Measurements from ENCODE around the gene ID3.

The ID3 gene

DNA sequence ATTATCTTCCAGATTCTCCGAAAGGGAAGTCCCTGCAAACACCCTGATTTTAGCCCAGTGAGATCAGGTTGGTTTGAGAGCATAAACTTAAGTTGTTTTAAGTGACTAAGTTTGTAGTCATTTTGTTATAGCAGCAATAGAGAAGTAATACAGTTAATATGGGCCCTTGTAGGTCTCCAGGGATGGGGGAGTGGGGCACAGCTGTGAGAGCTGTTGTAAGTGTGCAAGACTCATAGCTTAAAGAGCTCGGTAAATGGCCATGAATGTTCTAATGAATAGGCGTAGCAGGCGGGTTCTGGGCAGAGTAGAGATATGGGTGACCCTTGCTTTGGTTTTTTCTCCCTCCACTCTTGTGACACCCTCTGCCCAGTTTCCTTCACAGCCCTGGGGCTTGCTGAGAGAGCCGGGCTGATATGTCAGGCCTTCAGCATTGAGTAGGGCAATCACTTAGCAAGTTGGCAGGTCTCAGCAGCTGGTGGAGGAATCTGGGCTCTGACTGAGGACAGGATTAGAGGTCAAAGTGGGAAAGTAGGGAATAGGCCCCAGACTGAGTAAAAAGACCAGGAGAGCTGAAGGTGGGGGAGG lies 16.0 kb upstream of the ID3 start:
- CTCF ChIA-PET, result interaction anchor here (0.6 to 5.1 kb wide), 14 partner anchors 8 to 62 kb away, joined by 3 to 29 read pairs (median 6); no protein-coding TSS in a partner anchor
- TF ChIP-seq, protein P1, sequence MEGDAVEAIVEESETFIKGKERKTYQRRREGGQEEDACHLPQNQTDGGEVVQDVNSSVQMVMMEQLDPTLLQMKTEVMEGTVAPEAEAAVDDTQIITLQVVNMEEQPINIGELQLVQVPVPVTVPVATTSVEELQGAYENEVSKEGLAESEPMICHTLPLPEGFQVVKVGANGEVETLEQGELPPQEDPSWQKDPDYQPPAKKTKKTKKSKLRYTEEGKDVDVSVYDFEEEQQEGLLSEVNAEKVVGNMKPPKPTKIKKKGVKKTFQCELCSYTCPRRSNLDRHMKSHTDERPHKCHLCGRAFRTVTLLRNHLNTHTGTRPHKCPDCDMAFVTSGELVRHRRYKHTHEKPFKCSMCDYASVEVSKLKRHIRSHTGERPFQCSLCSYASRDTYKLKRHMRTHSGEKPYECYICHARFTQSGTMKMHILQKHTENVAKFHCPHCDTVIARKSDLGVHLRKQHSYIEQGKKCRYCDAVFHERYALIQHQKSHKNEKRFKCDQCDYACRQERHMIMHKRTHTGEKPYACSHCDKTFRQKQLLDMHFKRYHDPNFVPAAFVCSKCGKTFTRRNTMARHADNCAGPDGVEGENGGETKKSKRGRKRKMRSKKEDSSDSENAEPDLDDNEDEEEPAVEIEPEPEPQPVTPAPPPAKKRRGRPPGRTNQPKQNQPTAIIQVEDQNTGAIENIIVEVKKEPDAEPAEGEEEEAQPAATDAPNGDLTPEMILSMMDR (IDR thresholded peaks at IDR 0.05; ENCODE audit: control extremely low read depth, extremely low read depth, low read depth, missing control alignments), result no peak
- no peak for DNase-seq (ENCODE audit: extremely low spot score)
- POLR2A ChIA-PET, result interaction anchor here (2.0 kb wide), 1 partner anchor 16 kb away, joined by 9 read pairs; the partner anchor contains the start of gene ID3

GRCh38 chr1:23574265-23574754 lies 15.0 kb upstream of the ID3 start:
- TF ChIP-seq, protein P1 (IDR thresholded peaks at IDR 0.05; ENCODE audit: control extremely low read depth, extremely low read depth, low read depth, missing control alignments), result no peak
- ChIA-PET CTCF (interaction anchor here (1.4 to 5.1 kb wide), 6 partner anchors 10 to 63 kb away, joined by 3 to 26 read pairs (median 6); no protein-coding TSS in a partner anchor), POLR2A (interaction anchor here (2.0 kb wide), 1 partner anchor 15 kb away, joined by 9 read pairs; the partner anchor contains the start of gene ID3)
- no peak for DNase-seq (ENCODE audit: extremely low spot score)

DNA sequence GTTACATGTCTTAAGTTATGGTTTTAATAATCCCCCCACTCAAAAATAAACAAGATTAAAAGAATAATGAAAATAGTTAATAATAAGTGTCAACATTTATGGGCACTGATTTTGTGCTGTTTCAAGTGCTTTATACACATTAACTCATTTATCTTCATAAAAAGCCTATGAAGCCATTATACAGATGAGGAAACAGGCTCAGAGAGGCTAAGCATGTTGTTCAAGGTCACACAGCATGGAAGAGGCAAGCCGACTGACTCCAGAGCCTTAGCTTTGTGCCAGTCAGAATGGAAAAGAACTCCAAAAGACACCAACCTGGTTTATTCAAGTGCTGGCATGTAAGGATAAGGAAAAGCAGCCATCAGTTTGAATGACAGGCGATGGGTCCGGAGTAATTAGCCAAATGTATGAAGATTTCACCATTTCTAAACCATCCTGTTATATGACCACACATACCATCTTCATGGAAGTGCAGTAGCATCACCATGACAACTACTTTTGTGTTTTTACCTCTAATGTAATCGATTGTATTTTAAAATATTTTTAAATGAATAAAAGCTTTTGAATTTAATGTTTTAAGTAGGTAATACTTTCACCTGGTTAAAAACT lies 14.4 kb upstream of the ID3 start:
- CTCF ChIA-PET, result interaction anchor here (1.0 to 5.1 kb wide), 7 partner anchors 9 to 63 kb away, joined by 3 to 26 read pairs (median 6); no protein-coding TSS in a partner anchor
- no peak for DNase-seq (ENCODE audit: extremely low spot score)
- POLR2A ChIA-PET, result no interaction called here
- TF ChIP-seq, protein P1 (IDR thresholded peaks at IDR 0.05; ENCODE audit: control extremely low read depth, extremely low read depth, low read depth, missing control alignments), result no peak

- ChIA-PET CTCF (interaction anchor here (0.7 to 1.2 kb wide), 3 partner anchors 10 to 174 kb away, joined by 3 to 4 read pairs (median 3); no protein-coding TSS in a partner anchor), POLR2A (no interaction called here)
- TF ChIP-seq, protein P1 (IDR thresholded peaks at IDR 0.05; ENCODE audit: control extremely low read depth, extremely low read depth, low read depth, missing control alignments), result no peak
- DNase-seq (ENCODE audit: extremely low spot score), result no peak
These were observed 12.2 kb upstream of the ID3 start for GRCh38 chr1:23571465-23571864.

GRCh38 chr1:23570001-23570691 lies 10.8 kb upstream of the ID3 start:
- TF ChIP-seq, protein P1 (IDR thresholded peaks at IDR 0.05; ENCODE audit: control extremely low read depth, extremely low read depth, low read depth, missing control alignments), result no peak
- DNase-seq (ENCODE audit: extremely low spot score), result no peak
- CTCF ChIA-PET, result interaction anchor here (1.2 to 6.3 kb wide), 5 partner anchors 11 to 122 kb away, joined by 3 to 32 read pairs (median 3); partner anchors contain the start of gene RPL11
- POLR2A ChIA-PET, result interaction anchor here (0.6 kb wide), 1 partner anchor 16 kb away, joined by 5 read pairs; no protein-coding TSS in a partner anchor
